Fibroblast of lung (primary cell): ENCODE data around the gene CYLD. TPM values are rescaled to one million over a fixed set of nuclear protein-coding genes. Genes with fewer than 3 reads are reported as not detected.

Experiments used
- DNase-seq, 2 donors: peaks; one replicate each; pipeline versions ENCODE4 v3.0.0 to v3.0.0-alpha.2; 2010; ENCODE audit warnings: low read depth in 2 of 2
- H2AFZ ChIP-seq: 2 replicates; pipeline ENCODE4 v1.5.1; 2012; ENCODE audit warnings: low read length, control low read depth, inconsistent platforms
- H3K27ac ChIP-seq: 2 replicates; pipeline ENCODE4 v1.5.1; 2011; ENCODE audit warnings: low read length, control low read depth; ENCODE audit not compliant: insufficient read depth
- H3K27me3 ChIP-seq: 2 replicates; pipeline ENCODE4 v1.5.1; 2011; ENCODE audit warnings: mild to moderate bottlenecking, low read length; ENCODE audit not compliant: control insufficient read depth, insufficient read depth
- H3K36me3 ChIP-seq: 2 replicates; pipeline ENCODE4 v1.5.1; 2011; ENCODE audit warnings: low read length; ENCODE audit not compliant: control insufficient read depth, insufficient read depth
- H3K4me1 ChIP-seq: 2 replicates; pipeline ENCODE4 v1.5.1; 2011; ENCODE audit warnings: low read length; ENCODE audit not compliant: control insufficient read depth, insufficient read depth; ENCODE audit errors: extremely low read depth
- H3K4me2 ChIP-seq: 2 replicates; pipeline ENCODE4 v1.5.1; 2011; ENCODE audit warnings: low read length, control low read depth; ENCODE audit not compliant: insufficient read depth; ENCODE audit errors: extremely low read depth
- H3K4me3 ChIP-seq, 4 experiments: fragments of 200-600 bp in 1 of 4; sonication (generic) in 1 of 4; replicated peaks in 1 of 4; 2 replicates each; pipeline ENCODE4 v1.5.1; 2011 to 2016; ENCODE audit warnings: low read length in 4 of 4, low read depth in 3 of 4, mild to moderate bottlenecking in 3 of 4, control low read depth in 2 of 4, inconsistent platforms in 1 of 4, mixed read lengths in 1 of 4; ENCODE audit not compliant: insufficient read depth in 1 of 4; ENCODE audit errors: control extremely low read depth in 1 of 4
- H3K79me2 ChIP-seq: 2 replicates; pipeline ENCODE4 v1.5.1; 2012; ENCODE audit warnings: mild to moderate bottlenecking, low read length, inconsistent platforms; ENCODE audit not compliant: control insufficient read depth, insufficient read depth
- H3K9ac ChIP-seq: 2 replicates; pipeline ENCODE4 v1.5.1; 2011; ENCODE audit warnings: mild to moderate bottlenecking, low read length, control low read depth; ENCODE audit not compliant: insufficient read depth
- H3K9me3 ChIP-seq: 2 replicates; pipeline ENCODE4 v1.5.1; 2012; ENCODE audit warnings: low read depth, low read length; ENCODE audit not compliant: control insufficient read depth, insufficient read depth
- H4K20me1 ChIP-seq: 2 replicates; pipeline ENCODE4 v1.5.1; 2011; ENCODE audit warnings: low read length; ENCODE audit not compliant: control insufficient read depth, insufficient read depth; ENCODE audit errors: extremely low read depth
- EZH2 ChIP-seq: IDR thresholded peaks from 2 replicates; pipeline ENCODE4 v1.5.1; 2012; ENCODE audit warnings: low read length, control low read depth, mild to moderate bottlenecking; ENCODE audit errors: missing control alignments
- polyA plus RNA-seq, 2 donors: library from polyadenylated mRNA; depleted of rRNA in 1 of 2; stranded (reverse) in 1 of 2; unstranded in 1 of 2; fragments of >200 nt; gene quantifications; 2 replicates each; pipeline ENCODE4 v1.2.1, GENCODE V29; 2011 to 2012; ENCODE audit warnings: missing spikeins in 1 of 2
- total RNA-seq: library from RNA; depleted of rRNA; stranded (reverse); fragments of >200 nt; gene quantifications from 2 replicates; pipeline ENCODE4 v1.2.1, GENCODE V29; 2014
- TF ChIP-seq, protein P1 (sequence below), 2 donors: IDR thresholded peaks in 1 of 2; conservative IDR thresholded peaks in 1 of 2; 1 replicate in 1 of 2; 2 replicates in 1 of 2; pipeline ENCODE4 v1.5.1; 2011 to 2012; ENCODE audit warnings: low read length in 2 of 2, control low read depth in 1 of 2, inconsistent platforms in 1 of 2, low read depth in 1 of 2, mild to moderate bottlenecking in 1 of 2

CYLD gene
- total and polyA plus RNA-seq, 2 donors (not counting 1 experiment from before 2014, with no cell fraction given) = 22.1 to 66.7 TPM

DNA sequence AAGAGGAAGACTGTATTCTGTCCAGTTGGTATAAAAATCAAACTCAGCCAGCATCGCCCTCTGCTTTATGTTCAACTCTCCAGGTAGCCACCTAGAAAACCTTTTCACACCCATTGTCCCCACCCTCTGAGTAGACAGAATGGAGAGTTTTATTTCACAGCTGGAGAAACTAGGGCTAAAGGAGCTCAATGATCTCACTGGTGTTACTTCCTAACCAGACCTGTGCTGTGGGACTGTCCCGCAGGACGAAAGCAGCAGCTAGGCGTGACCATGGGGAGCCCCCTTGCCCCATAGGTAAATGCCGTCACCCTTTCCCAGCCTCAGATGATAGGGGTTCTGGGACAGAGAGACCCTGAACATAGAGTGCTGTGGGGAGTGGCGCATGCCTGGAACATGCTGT is 67.7 kb downstream of the CYLD start:
- H2AFZ ChIP-seq = no peak overlapping the region
- no peaks in the 10 kb centered on the region for H4K20me1 ChIP-seq
- no peaks in the 10 kb centered on the region for H3K79me2 ChIP-seq
- H3K27ac ChIP-seq = no peak overlapping the region
- no peak overlapping the region for H3K4me3 ChIP-seq
- TF ChIP-seq, protein P1, sequence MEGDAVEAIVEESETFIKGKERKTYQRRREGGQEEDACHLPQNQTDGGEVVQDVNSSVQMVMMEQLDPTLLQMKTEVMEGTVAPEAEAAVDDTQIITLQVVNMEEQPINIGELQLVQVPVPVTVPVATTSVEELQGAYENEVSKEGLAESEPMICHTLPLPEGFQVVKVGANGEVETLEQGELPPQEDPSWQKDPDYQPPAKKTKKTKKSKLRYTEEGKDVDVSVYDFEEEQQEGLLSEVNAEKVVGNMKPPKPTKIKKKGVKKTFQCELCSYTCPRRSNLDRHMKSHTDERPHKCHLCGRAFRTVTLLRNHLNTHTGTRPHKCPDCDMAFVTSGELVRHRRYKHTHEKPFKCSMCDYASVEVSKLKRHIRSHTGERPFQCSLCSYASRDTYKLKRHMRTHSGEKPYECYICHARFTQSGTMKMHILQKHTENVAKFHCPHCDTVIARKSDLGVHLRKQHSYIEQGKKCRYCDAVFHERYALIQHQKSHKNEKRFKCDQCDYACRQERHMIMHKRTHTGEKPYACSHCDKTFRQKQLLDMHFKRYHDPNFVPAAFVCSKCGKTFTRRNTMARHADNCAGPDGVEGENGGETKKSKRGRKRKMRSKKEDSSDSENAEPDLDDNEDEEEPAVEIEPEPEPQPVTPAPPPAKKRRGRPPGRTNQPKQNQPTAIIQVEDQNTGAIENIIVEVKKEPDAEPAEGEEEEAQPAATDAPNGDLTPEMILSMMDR (conservative IDR thresholded peaks at IDR 0.05 in 1 of 2, IDR thresholded peaks at IDR 0.05 in 1 of 2; ENCODE audit: low read depth in 1 of 2, low read length in 2 of 2) = no peak
- TF ChIP-seq EZH2 = no peak
- H3K9ac ChIP-seq = no peak overlapping the region
- DNase-seq = no peak
- H3K4me2 ChIP-seq = no peak overlapping the region
- no peaks in the 10 kb centered on the region for H3K4me1 ChIP-seq
- H3K9me3 ChIP-seq = no peaks in the 10 kb centered on the region
- H3K27me3 ChIP-seq = no peaks in the 10 kb centered on the region
- no peaks in the 10 kb centered on the region for H3K36me3 ChIP-seq

DNA sequence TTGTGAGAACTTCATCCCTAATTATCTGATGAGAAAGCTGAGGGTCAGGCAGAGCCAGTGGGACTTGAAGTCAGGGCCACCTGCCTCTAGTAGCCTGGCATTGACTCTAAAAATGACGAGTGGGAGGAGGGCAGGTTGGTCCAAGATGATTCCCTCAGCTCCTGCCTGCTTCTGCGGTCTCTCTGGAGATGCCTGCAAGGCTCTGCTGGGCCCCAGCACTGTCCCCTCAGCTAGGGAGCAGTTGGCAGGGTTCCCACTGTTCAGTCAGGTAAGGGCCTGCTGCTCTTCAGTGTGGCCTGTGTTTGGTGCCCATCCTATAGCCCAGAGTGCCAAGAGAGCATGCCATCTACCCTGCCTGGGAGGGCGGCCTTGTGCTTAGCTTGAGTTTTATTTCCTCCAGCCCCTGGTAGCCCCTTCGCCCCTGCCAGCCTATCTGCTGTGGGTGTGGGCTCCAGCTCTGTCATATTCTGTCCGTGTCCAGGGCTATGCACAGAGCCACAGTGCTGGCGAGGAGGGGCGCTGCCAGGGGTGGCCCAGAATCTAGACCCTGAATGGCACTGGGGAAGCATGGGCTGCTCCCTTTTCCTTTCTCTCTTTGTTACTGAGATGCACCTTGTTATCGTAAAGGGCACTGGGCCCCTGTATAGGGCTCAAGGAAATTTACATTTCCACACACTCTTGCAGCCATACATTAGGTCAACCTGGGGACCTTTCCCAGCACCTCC is 68.5 kb downstream of the CYLD start:
- H3K4me3 ChIP-seq = no peak overlapping the region
- H3K4me1 ChIP-seq = no peaks in the 10 kb centered on the region
- no peaks in the 10 kb centered on the region for H3K79me2 ChIP-seq
- no peaks in the 10 kb centered on the region for H3K9me3 ChIP-seq
- TF ChIP-seq EZH2 = no peak
- TF ChIP-seq, protein P1 (conservative IDR thresholded peaks at IDR 0.05 in 1 of 2, IDR thresholded peaks at IDR 0.05 in 1 of 2; ENCODE audit: low read depth in 1 of 2, low read length in 2 of 2) = no peak
- H2AFZ ChIP-seq = no peak overlapping the region
- no peak overlapping the region for H3K27ac ChIP-seq
- no peaks in the 10 kb centered on the region for H3K27me3 ChIP-seq
- no peaks in the 10 kb centered on the region for H3K36me3 ChIP-seq
- H3K4me2 ChIP-seq = no peak overlapping the region
- H4K20me1 ChIP-seq = no peaks in the 10 kb centered on the region
- no peak for DNase-seq
- H3K9ac ChIP-seq = no peak overlapping the region

DNA sequence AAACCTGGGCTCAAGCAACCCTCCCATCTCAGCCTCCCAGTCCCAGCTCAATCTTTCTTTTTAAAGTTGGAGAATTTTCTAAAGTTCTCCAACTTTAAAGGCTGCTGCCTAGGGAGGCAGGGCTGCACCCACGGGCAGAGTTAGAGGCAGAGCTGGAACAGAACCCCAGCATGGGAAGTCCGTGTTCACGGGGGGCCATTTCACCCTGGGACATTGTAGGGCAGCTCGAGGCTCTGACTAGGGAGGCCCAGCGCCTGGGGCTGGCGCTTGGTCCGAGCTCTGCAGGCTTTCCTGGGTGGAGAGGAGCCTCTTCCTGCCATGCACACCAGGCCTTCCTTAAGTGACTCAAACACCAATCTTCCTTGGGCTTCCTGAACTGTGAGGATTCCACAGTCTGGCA is 70.2 kb downstream of the CYLD start:
- Histone ChIP-seq H3K27ac (no peak overlapping the region), H3K36me3 (no peaks in the 10 kb centered on the region), H3K4me1 (no peaks in the 10 kb centered on the region), H3K4me2 (no peak overlapping the region), H3K4me3 (no peak overlapping the region), H3K27me3 (no peaks in the 10 kb centered on the region), H4K20me1 (no peaks in the 10 kb centered on the region), H3K9ac (no peak overlapping the region), H3K9me3 (no peaks in the 10 kb centered on the region), H3K79me2 (no peaks in the 10 kb centered on the region), H2AFZ (no peak overlapping the region)
- no peak for TF ChIP-seq EZH2
- TF ChIP-seq, protein P1 (conservative IDR thresholded peaks at IDR 0.05 in 1 of 2, IDR thresholded peaks at IDR 0.05 in 1 of 2; ENCODE audit: low read depth in 1 of 2, low read length in 2 of 2) = no peak
- no peak for DNase-seq
